GM23248 (cell line): ENCODE data around the gene CACNG5. TPM values are rescaled to one million over a fixed set of nuclear protein-coding genes. Genes with fewer than 3 reads are reported as not detected.

Experiments used
- DNase-seq: peaks from one replicate; pipeline ENCODE4 v3.0.0-alpha.2; 2015
- H2AFZ ChIP-seq: fragments of 200-600 bp; sonication (generic); 2 replicates; pipeline ENCODE4 v1.6.1; 2016; ENCODE audit warnings: antibody characterized with exemption
- H3F3A ChIP-seq: fragments of 200-600 bp; sonication (generic); 2 replicates; pipeline ENCODE4 v1.6.1; 2016; ENCODE audit warnings: mild to moderate bottlenecking, antibody characterized with exemption, mixed run types; ENCODE audit not compliant: insufficient read depth
- H3K27ac ChIP-seq: fragments of 200-600 bp; sonication (generic); 2 replicates; pipeline ENCODE4 v1.5.1; 2016; ENCODE audit warnings: mild to moderate bottlenecking
- H3K27me3 ChIP-seq: fragments of 200-600 bp; sonication (generic); replicated peaks from 2 replicates; pipeline ENCODE4 v1.6.1; 2016; ENCODE audit warnings: mild to moderate bottlenecking; ENCODE audit not compliant: insufficient read depth
- H3K36me3 ChIP-seq: fragments of 200-600 bp; sonication (generic); 2 replicates; pipeline ENCODE4 v1.6.1; 2016; ENCODE audit warnings: low read depth, mild to moderate bottlenecking
- H3K4me1 ChIP-seq: fragments of 200-600 bp; sonication (generic); 2 replicates; pipeline ENCODE4 v1.6.1; 2016; ENCODE audit warnings: mild to moderate bottlenecking; ENCODE audit not compliant: insufficient read depth
- H3K4me2 ChIP-seq: fragments of 200-600 bp; sonication (generic); one replicate; pipeline ENCODE4 v1.6.1; 2016; ENCODE audit warnings: mild to moderate bottlenecking; ENCODE audit not compliant: unreplicated experiment
- H3K4me3 ChIP-seq: fragments of 200-600 bp; sonication (generic); 2 replicates; pipeline ENCODE4 v1.5.1; 2016; ENCODE audit warnings: mild to moderate bottlenecking
- H3K79me2 ChIP-seq: fragments of 200-600 bp; sonication (generic); 2 replicates; pipeline ENCODE4 v1.6.1; 2016; ENCODE audit warnings: mild to moderate bottlenecking; ENCODE audit not compliant: insufficient read depth
- H3K9ac ChIP-seq: fragments of 200-600 bp; sonication (generic); 2 replicates; pipeline ENCODE4 v1.6.1; 2016; ENCODE audit warnings: mild to moderate bottlenecking
- H3K9me2 ChIP-seq: fragments of 200-600 bp; sonication (generic); 2 replicates; pipeline ENCODE4 v1.6.1; 2016; ENCODE audit warnings: mixed run types, mild to moderate bottlenecking, moderate library complexity; ENCODE audit not compliant: insufficient read depth
- H3K9me3 ChIP-seq: fragments of 200-600 bp; sonication (generic); one replicate; pipeline ENCODE4 v1.6.1; 2017; ENCODE audit warnings: low read depth
- H4K20me1 ChIP-seq: fragments of 200-600 bp; sonication (generic); 2 replicates; pipeline ENCODE4 v1.6.0; 2016; ENCODE audit not compliant: insufficient read depth
- EZH2 ChIP-seq: fragments of 200-600 bp; sonication (generic); IDR thresholded peaks from 2 replicates; pipeline ENCODE4 v1.6.1; 2018; ENCODE audit warnings: antibody characterized with exemption, mild to moderate bottlenecking; ENCODE audit not compliant: insufficient read depth, poor library complexity, severe bottlenecking
- EZH2phosphoT487 ChIP-seq: fragments of 200-600 bp; sonication (generic); IDR thresholded peaks from 2 replicates; pipeline ENCODE4 v1.6.1; 2018; ENCODE audit warnings: antibody characterized with exemption, moderate library complexity, mild to moderate bottlenecking, low read depth; ENCODE audit not compliant: insufficient read depth
- WGBS, 2 experiments: methylation state at CpG; one replicate each; pipeline ENCODE4 v1.1.6; 2015 to 2017; ENCODE audit warnings: low lambda C conversion rate in 2 of 2, low coverage in 1 of 2; ENCODE audit errors: missing lambda C conversion rate in 2 of 2; 5-methylcytosine and 5-hydroxymethylcytosine counted together
- in situ Hi-C: fragments of 300-500 bp; cut with MboI; formaldehyde crosslinking; loops from 2 replicates; pipeline ENCODE4 v1.15.0; 2020
- polyA plus RNA-seq: library from polyadenylated mRNA; unstranded; fragments of >200 nt; fragmentation: Nextera tagmentation; extraction: Ambion mirVana; gene quantifications from 2 replicates; pipeline ENCODE4 v1.2.1, GENCODE V29; 2016
- total RNA-seq: library from RNA; depleted of rRNA; stranded (reverse); fragments of >200 nt; shearing (Covaris generic); gene quantifications from 2 replicates; pipeline ENCODE4 v1.2.3, GENCODE V29; 2014

The CACNG5 gene
- total and polyA plus RNA-seq, 2 experiments from 2014 or later, result not detected

GRCh38 chr17:66847704-66848103 is 12.8 kb downstream of the CACNG5 start:
- WGBS, 2 experiments, result 21 to 34% methylated on average over 3 of the region's 3 CpGs
- no peaks in the 10 kb centered on the region for H3K79me2 ChIP-seq
- H3K9ac ChIP-seq, result no peak overlapping the region
- H4K20me1 ChIP-seq, result no peaks in the 10 kb centered on the region
- H2AFZ ChIP-seq, result no peak overlapping the region
- H3F3A ChIP-seq, result no peaks in the 10 kb centered on the region
- peaks cover under 1% of the 10 kb centered on the region for H3K27me3 ChIP-seq
- H3K36me3 ChIP-seq, result no peaks in the 10 kb centered on the region
- no peaks in the 10 kb centered on the region for H3K9me3 ChIP-seq
- H3K4me3 ChIP-seq, result no peak overlapping the region
- H3K4me1 ChIP-seq, result no peaks in the 10 kb centered on the region
- TF ChIP-seq EZH2 (no peak), EZH2phosphoT487 (no peak)
- H3K4me2 ChIP-seq, result no peak overlapping the region
- no peak for DNase-seq
- in situ Hi-C loops, result no loop called here
- H3K9me2 ChIP-seq, result no peaks in the 10 kb centered on the region
- no peak overlapping the region for H3K27ac ChIP-seq

DNA sequence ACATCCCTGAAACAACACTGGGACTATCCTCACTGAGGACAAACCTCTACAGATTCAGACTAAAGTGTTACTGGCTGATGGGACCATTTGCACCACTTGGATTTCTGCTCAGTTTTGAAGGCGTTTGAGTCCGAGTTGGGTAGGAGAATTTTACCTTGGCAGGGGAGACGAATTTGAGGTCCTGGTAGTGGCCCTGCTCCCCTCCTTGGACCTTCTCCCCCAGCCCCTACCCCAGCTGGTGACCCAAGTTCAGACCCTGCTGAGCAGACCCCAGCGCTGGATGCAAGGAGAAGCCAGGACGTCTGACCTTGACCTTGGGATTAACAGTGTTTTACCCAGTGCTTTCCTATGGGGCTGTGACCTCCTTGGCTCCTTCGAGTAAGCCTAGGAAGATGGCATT is 13.6 kb downstream of the CACNG5 start:
- Histone ChIP-seq H3K9me2 (no peaks in the 10 kb centered on the region), H3K27me3 (peaks cover 4% of the 10 kb centered on the region), H3K9me3 (no peaks in the 10 kb centered on the region), H2AFZ (no peak overlapping the region), H3K27ac (no peak overlapping the region), H3K36me3 (no peaks in the 10 kb centered on the region), H3K4me3 (no peak overlapping the region), H3K9ac (no peak overlapping the region), H3K4me2 (no peak overlapping the region), H3F3A (no peaks in the 10 kb centered on the region), H4K20me1 (no peaks in the 10 kb centered on the region), H3K79me2 (no peaks in the 10 kb centered on the region), H3K4me1 (no peaks in the 10 kb centered on the region)
- in situ Hi-C loops, result no loop called here
- 44 to 57% methylated on average over 6 of the region's 6 CpGs for WGBS, 2 experiments
- DNase-seq, result no peak
- no peak for TF ChIP-seq EZH2
- no peak for TF ChIP-seq EZH2phosphoT487

- DNase-seq, result no peak
- Histone ChIP-seq H2AFZ (no peak overlapping the region), H3K27me3 (peaks cover 4% of the 10 kb centered on the region), H3K4me2 (no peak overlapping the region), H3K27ac (no peak overlapping the region), H3F3A (no peaks in the 10 kb centered on the region), H3K4me1 (no peaks in the 10 kb centered on the region), H4K20me1 (no peaks in the 10 kb centered on the region), H3K9me3 (no peaks in the 10 kb centered on the region), H3K9ac (no peak overlapping the region), H3K79me2 (no peaks in the 10 kb centered on the region), H3K9me2 (no peaks in the 10 kb centered on the region), H3K4me3 (no peak overlapping the region), H3K36me3 (no peaks in the 10 kb centered on the region)
- in situ Hi-C loops, result no loop called here
- WGBS, 2 experiments, result 43 to 45% methylated on average over 8 to 14 of the region's 14 CpGs
- no peak for TF ChIP-seq EZH2phosphoT487
- TF ChIP-seq EZH2, result no peak
Measured at GRCh38 chr17:66849032-66849655, 14.2 kb downstream of the CACNG5 start.

DNA sequence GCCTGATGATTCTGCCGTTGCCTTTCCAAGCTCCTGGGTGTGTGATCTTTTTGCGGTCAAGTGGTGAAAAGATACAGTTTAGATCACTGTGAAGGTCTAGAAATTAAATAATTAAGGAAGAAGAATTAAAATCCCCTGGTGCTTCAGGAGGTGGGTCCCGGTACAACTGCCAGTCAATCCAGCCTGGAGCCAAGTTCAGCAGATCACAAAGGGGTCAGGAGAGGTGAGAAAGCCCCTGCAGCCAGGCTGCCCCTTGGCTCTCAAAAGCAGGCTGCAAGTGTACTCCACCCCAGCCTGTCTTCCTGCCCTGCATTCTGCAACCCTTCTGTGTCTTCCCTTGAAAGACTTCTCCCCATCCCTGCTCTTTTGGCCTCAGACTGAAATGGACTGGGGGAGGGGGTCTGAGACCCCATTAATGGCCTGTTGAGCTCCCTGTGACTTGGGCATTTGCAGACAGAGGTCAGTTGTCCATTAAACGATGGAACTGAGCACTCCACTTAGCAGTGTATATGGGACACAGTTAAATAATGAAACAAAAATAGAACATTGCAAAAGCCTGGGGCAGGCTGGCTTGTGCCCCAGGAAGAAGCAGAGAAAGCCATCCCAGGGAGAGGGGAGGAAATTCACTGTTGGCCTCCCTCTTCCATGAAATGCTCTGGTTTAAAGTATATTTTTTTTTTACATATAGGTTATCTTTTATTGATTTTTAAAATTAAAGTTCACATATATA is 15.1 kb downstream of the CACNG5 start:
- WGBS, 2 experiments, result 46 to 64% methylated on average over 4 of the region's 4 CpGs
- Histone ChIP-seq H3K36me3 (no peaks in the 10 kb centered on the region), H3K9ac (no peak overlapping the region), H3K9me3 (no peaks in the 10 kb centered on the region), H3F3A (no peaks in the 10 kb centered on the region), H3K4me1 (no peaks in the 10 kb centered on the region), H2AFZ (no peak overlapping the region), H3K79me2 (no peaks in the 10 kb centered on the region), H3K4me2 (no peak overlapping the region), H3K27me3 (peaks cover 4% of the 10 kb centered on the region), H3K9me2 (no peaks in the 10 kb centered on the region), H3K4me3 (no peak overlapping the region), H3K27ac (no peak overlapping the region), H4K20me1 (no peaks in the 10 kb centered on the region)
- TF ChIP-seq EZH2phosphoT487, result no peak
- no peak for TF ChIP-seq EZH2
- in situ Hi-C loops, result no loop called here
- DNase-seq, result no peak
